SU-DHL-6 (cell line): ENCODE measurements around the gene GRN.
"Not testable (repeated sequence)": the region's sequence is repeated elsewhere in the genome, so short reads cannot be mapped to it uniquely, and the experiment has no call there.

Experiments
- H2AFZ ChIP-seq: fragments of 200-600 bp; sonication (generic); 2 replicates; pipeline ENCODE4 v1.6.1; 2014; ENCODE audit warnings: low read depth, mild to moderate bottlenecking, moderate library complexity, mixed read lengths, antibody characterized with exemption, low read length; ENCODE audit not compliant: severe bottlenecking
- H3F3A ChIP-seq: fragments of 200-600 bp; shearing (Covaris generic); 2 replicates; pipeline ENCODE4 v1.6.0; 2016; ENCODE audit warnings: antibody characterized with exemption, mild to moderate bottlenecking; ENCODE audit not compliant: insufficient read depth
- H3K27ac ChIP-seq: fragments of 200-600 bp; sonication (generic); 2 replicates; pipeline ENCODE4 v1.5.1; 2016; ENCODE audit warnings: low read depth, mild to moderate bottlenecking, low read length, moderate library complexity, mixed read lengths
- H3K27me3 ChIP-seq: fragments of 200-600 bp; sonication (generic), shearing (Covaris generic); 2 replicates; pipeline ENCODE4 v1.6.0; 2014; ENCODE audit warnings: mild to moderate bottlenecking, low read length
- H3K36me3 ChIP-seq: fragments of 200-600 bp; sonication (generic); 2 replicates; pipeline ENCODE4 v1.6.1; 2014; ENCODE audit warnings: mild to moderate bottlenecking, low read length, mixed read lengths
- H3K4me2 ChIP-seq: fragments of 300-600, 200-600 bp; shearing (Covaris generic), sonication (generic); 2 replicates; pipeline ENCODE4 v1.6.0; 2014; ENCODE audit warnings: low read length, low read depth, mild to moderate bottlenecking; ENCODE audit not compliant: poor library complexity, severe bottlenecking
- H3K4me3 ChIP-seq: fragments of 200-600 bp; sonication (generic); 2 replicates; pipeline ENCODE4 v1.5.1; 2014; ENCODE audit warnings: antibody characterized with exemption, low read length, mild to moderate bottlenecking, mixed read lengths; ENCODE audit not compliant: insufficient read depth, poor library complexity, severe bottlenecking
- H3K79me2 ChIP-seq: fragments of 200-600 bp; sonication (generic); 2 replicates; pipeline ENCODE4 v1.6.1; 2014; ENCODE audit warnings: mild to moderate bottlenecking, low read length, moderate library complexity; ENCODE audit not compliant: insufficient read depth
- H3K9ac ChIP-seq: fragments of 200-600 bp; sonication (generic); 2 replicates; pipeline ENCODE4 v1.7.0; 2014; ENCODE audit warnings: mild to moderate bottlenecking, low read length
- H3K9me2 ChIP-seq: fragments of 200-600 bp; sonication (generic); replicated peaks from 2 replicates; pipeline ENCODE4 v1.6.1; 2014; ENCODE audit warnings: low read length; ENCODE audit not compliant: insufficient read depth
- H3K9me3 ChIP-seq: fragments of 200-600 bp; sonication (generic); 2 replicates; pipeline ENCODE4 v1.6.1; 2014; ENCODE audit warnings: low read length, mixed read lengths; ENCODE audit not compliant: insufficient read depth
- H4K20me1 ChIP-seq: fragments of 200-600 bp; sonication (generic); 2 replicates; pipeline ENCODE4 v1.6.1; 2014; ENCODE audit warnings: low read depth, mild to moderate bottlenecking, antibody characterized with exemption, low read length, moderate library complexity, mixed read lengths
- CTCF ChIP-seq: fragments of 200-600 bp; sonication (generic); IDR thresholded peaks from one replicate; pipeline ENCODE4 v1.5.1; 2017; ENCODE audit warnings: antibody characterized with exemption, mild to moderate bottlenecking, low read length, moderate library complexity; ENCODE audit not compliant: insufficient read depth, poor library complexity, severe bottlenecking
- EZH2phosphoT487 ChIP-seq: fragments of 200-600 bp; sonication (generic), shearing (Covaris generic); conservative IDR thresholded peaks from 2 replicates; pipeline ENCODE4 v1.6.1; 2018; ENCODE audit warnings: mild to moderate bottlenecking, antibody characterized with exemption, low read length, moderate library complexity, mixed read lengths

The GRN gene

GRCh38 chr17:44335968-44336367 is 9.1 kb upstream of the GRN start:
- H4K20me1 ChIP-seq = no peaks in the 10 kb centered on the region
- no peaks in the 10 kb centered on the region for H3K9me3 ChIP-seq
- TF ChIP-seq CTCF (no peak), EZH2phosphoT487 (no peak)
- H3K36me3 ChIP-seq = no peaks in the 10 kb centered on the region
- no peak overlapping the region for H2AFZ ChIP-seq
- H3K9ac ChIP-seq = no peak overlapping the region
- no peak overlapping the region for H3K4me3 ChIP-seq
- no peak overlapping the region for H3K4me2 ChIP-seq
- H3K27ac ChIP-seq = no peak overlapping the region
- H3F3A ChIP-seq = peaks cover 2% of the 10 kb centered on the region; the same call in 1 of the 2 replicates
- H3K9me2 ChIP-seq = no peaks in the 10 kb centered on the region
- no peaks in the 10 kb centered on the region for H3K27me3 ChIP-seq
- no peaks in the 10 kb centered on the region for H3K79me2 ChIP-seq

- Histone ChIP-seq H3K79me2 (no peaks in the 10 kb centered on the region), H2AFZ (no peak overlapping the region), H3K36me3 (no peaks in the 10 kb centered on the region), H3K27me3 (no peaks in the 10 kb centered on the region), H3K4me3 (no peak overlapping the region), H4K20me1 (no peaks in the 10 kb centered on the region), H3K4me2 (no peak overlapping the region), H3K27ac (no peak overlapping the region), H3K9me2 (no peaks in the 10 kb centered on the region), H3F3A (no peaks in the 10 kb centered on the region), H3K9ac (no peak overlapping the region), H3K9me3 (no peaks in the 10 kb centered on the region)
- TF ChIP-seq CTCF = no peak
- no peak for TF ChIP-seq EZH2phosphoT487
Measured at GRCh38 chr17:44338702-44339101, 6.4 kb upstream of the GRN start.

- not testable (repeated sequence) for H3K9me3 ChIP-seq, H3K79me2 ChIP-seq, H4K20me1 ChIP-seq, H3K36me3 ChIP-seq, H3K27ac ChIP-seq, H3K4me3 ChIP-seq, H3K27me3 ChIP-seq, H3K4me2 ChIP-seq, H3K9me2 ChIP-seq, H2AFZ ChIP-seq, H3K9ac ChIP-seq, H3F3A ChIP-seq
Measured at GRCh38 chr17:44340553-44340952, 4.5 kb upstream of the GRN start.

- no peak overlapping the region for H2AFZ ChIP-seq
- H4K20me1 ChIP-seq = no peaks in the 10 kb centered on the region
- H3K4me3 ChIP-seq = no peak overlapping the region
- TF ChIP-seq EZH2phosphoT487 = no peak
- no peak for TF ChIP-seq CTCF
- no peak overlapping the region for H3K27ac ChIP-seq
- no peaks in the 10 kb centered on the region for H3K27me3 ChIP-seq
- peaks cover 4% of the 10 kb centered on the region; the same call in 1 of the 2 replicates for H3K79me2 ChIP-seq
- no peak overlapping the region for H3K4me2 ChIP-seq
- no peaks in the 10 kb centered on the region for H3K9me2 ChIP-seq
- peaks cover 29% of the 10 kb centered on the region for H3F3A ChIP-seq
- no peaks in the 10 kb centered on the region for H3K36me3 ChIP-seq
- H3K9me3 ChIP-seq = no peaks in the 10 kb centered on the region
- H3K9ac ChIP-seq = no peak overlapping the region
Measured at GRCh38 chr17:44343510-44344209, 1.4 kb upstream of the GRN start.
